Measurements from ENCODE around the gene CFAP57.

DNA sequence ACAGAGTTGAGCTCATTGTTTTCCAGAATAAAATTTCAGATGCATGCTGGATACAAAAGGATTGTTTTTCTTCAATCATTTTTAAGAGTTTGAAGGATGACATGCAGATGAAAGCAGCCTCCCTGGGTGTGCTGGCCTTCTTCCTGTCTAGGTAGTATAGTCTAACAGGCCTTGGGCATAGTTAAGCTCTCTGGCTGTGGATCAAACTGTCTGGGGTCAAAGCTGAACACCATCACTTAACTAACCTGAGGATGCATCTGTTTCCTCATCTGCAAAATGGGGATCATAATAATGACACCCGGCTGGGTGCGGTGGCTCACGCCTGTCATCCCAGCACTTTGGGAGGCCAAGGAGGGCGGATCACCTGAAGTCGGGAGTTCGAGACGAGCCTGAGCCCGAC is 122.6 kb downstream of the CFAP57 start:
- no peak for TF ChIP-seq POLR2A (IDR thresholded peaks at IDR 0.05)
- TF ChIP-seq CTCF (IDR thresholded peaks at IDR 0.05): no peak
